ENCODE measurements around the gene CCDC97. TPM values are rescaled to one million over a fixed set of nuclear protein-coding genes. Genes with fewer than 3 reads are reported as not detected.
"Not testable (repeated sequence)": the region's sequence is repeated elsewhere in the genome, so short reads cannot be mapped to it uniquely, and the experiment has no call there.

CCDC97 gene
- total RNA-seq, 1 donor from 2014 or later = 7.9 TPM

GRCh38 chr19:41341669-41342490, 31.9 kb downstream of the CCDC97 start:
- Histone ChIP-seq H3K27me3 (ENCODE audit: control insufficient read depth, insufficient read depth, low read length) (no peaks in the 10 kb centered on the region), H3K4me3 (ENCODE audit: low read depth, low read length) (no peak overlapping the region), H3K36me3 (ENCODE audit: control insufficient read depth, insufficient read depth, low read length) (peaks cover 15% of the 10 kb centered on the region)
- FAIRE-seq (no peak), DNase-seq (ENCODE audit: low read depth) (no peak)
- TF ChIP-seq CTCF (IDR thresholded peaks at IDR 0.05; ENCODE audit: insufficient read depth, low read length, severe bottlenecking) = peak; percentile 38

GRCh38 chr19:41344162-41344561, 34.2 kb downstream of the CCDC97 start:
- no peak for DNase-seq (ENCODE audit: low read depth)
- no peak for TF ChIP-seq CTCF (IDR thresholded peaks at IDR 0.05; ENCODE audit: insufficient read depth, low read length, severe bottlenecking)
- H3K36me3 ChIP-seq (ENCODE audit: control insufficient read depth, insufficient read depth, low read length) = peaks cover 16% of the 10 kb centered on the region
- FAIRE-seq = no peak
- H3K27me3 ChIP-seq (ENCODE audit: control insufficient read depth, insufficient read depth, low read length) = no peaks in the 10 kb centered on the region
- H3K4me3 ChIP-seq (ENCODE audit: low read depth, low read length) = no peak overlapping the region

- not testable (repeated sequence) for FAIRE-seq; H3K4me3 ChIP-seq (ENCODE audit: low read depth, low read length); DNase-seq (ENCODE audit: low read depth); H3K27me3 ChIP-seq (ENCODE audit: control insufficient read depth, insufficient read depth, low read length)
- H3K36me3 ChIP-seq (ENCODE audit: control insufficient read depth, insufficient read depth, low read length) = peaks cover 12% of the 10 kb centered on the region
Measured at GRCh38 chr19:41346916-41347315, 36.9 kb downstream of the CCDC97 start.

GRCh38 chr19:41350735-41351338, 40.9 kb downstream of the CCDC97 start:
- H3K36me3 ChIP-seq (ENCODE audit: control insufficient read depth, insufficient read depth, low read length) = peaks cover 1% of the 10 kb centered on the region
- peak overlapping the region; percentile 64 for H3K4me3 ChIP-seq (ENCODE audit: low read depth, low read length)
- FAIRE-seq = no peak
- no peak for TF ChIP-seq CTCF (IDR thresholded peaks at IDR 0.05; ENCODE audit: insufficient read depth, low read length, severe bottlenecking)
- H3K27me3 ChIP-seq (ENCODE audit: control insufficient read depth, insufficient read depth, low read length) = no peaks in the 10 kb centered on the region
- peak; percentile 44 for DNase-seq (ENCODE audit: low read depth)

GRCh38 chr19:41351339-41352245, 41.6 kb downstream of the CCDC97 start:
- peaks cover 1% of the 10 kb centered on the region for H3K36me3 ChIP-seq (ENCODE audit: control insufficient read depth, insufficient read depth, low read length)
- DNase-seq (ENCODE audit: low read depth) (peak; percentile 55), FAIRE-seq (no peak)
- H3K4me3 ChIP-seq (ENCODE audit: low read depth, low read length) = peak overlapping the region; percentile 64
- no peaks in the 10 kb centered on the region for H3K27me3 ChIP-seq (ENCODE audit: control insufficient read depth, insufficient read depth, low read length)
- no peak for TF ChIP-seq CTCF (IDR thresholded peaks at IDR 0.05; ENCODE audit: insufficient read depth, low read length, severe bottlenecking)

- Histone ChIP-seq H3K27me3 (ENCODE audit: control insufficient read depth, insufficient read depth, low read length) (no peaks in the 10 kb centered on the region), H3K4me3 (ENCODE audit: low read depth, low read length) (peak overlapping the region; percentile 64), H3K36me3 (ENCODE audit: control insufficient read depth, insufficient read depth, low read length) (peaks cover 1% of the 10 kb centered on the region)
- FAIRE-seq (no peak), DNase-seq (ENCODE audit: low read depth) (no peak)
- TF ChIP-seq CTCF (IDR thresholded peaks at IDR 0.05; ENCODE audit: insufficient read depth, low read length, severe bottlenecking) = no peak
Measured at GRCh38 chr19:41352279-41352608, 42.3 kb downstream of the CCDC97 start.

Data from bronchial epithelial cell (primary cell).